Gastroesophageal sphincter (tissue), 4 donors: ENCODE measurements around the gene CDNF. TPM values are rescaled to one million over a fixed set of nuclear protein-coding genes. Genes with fewer than 3 reads are reported as not detected.

Experiments
- ATAC-seq: fragments of 150-250 bp; one replicate; pipeline ENCODE4 v1.9.1; 2016; ENCODE audit warnings: mild to moderate bottlenecking, moderate library complexity
- H3K27ac ChIP-seq, 4 donors: fragments of 200-600 bp; sonication (generic) in 3 of 4; 1 replicate in 3 of 4; 2 replicates in 1 of 4; pipeline ENCODE4 v1.5.1; 2016 to 2019
- H3K27me3 ChIP-seq: fragments of 200-600 bp; sonication (generic); one replicate; pipeline ENCODE4 v1.5.1; 2019
- H3K36me3 ChIP-seq, 2 donors: fragments of 200-600 bp; sonication (generic); one replicate each; pipeline ENCODE4 v1.5.1; 2019; ENCODE audit warnings: control low read depth in 1 of 2
- H3K4me1 ChIP-seq, 3 donors: fragments of 200-600 bp; sonication (generic); 1 replicate in 2 of 3; 2 replicates in 1 of 3; pipeline ENCODE4 v1.5.1; 2016 to 2019; ENCODE audit warnings: control low read depth in 2 of 3
- H3K4me3 ChIP-seq, 2 donors: fragments of 200-600 bp; sonication (generic); one replicate each; pipeline ENCODE4 v1.5.1; 2019; ENCODE audit warnings: mild to moderate bottlenecking in 1 of 2, moderate library complexity in 1 of 2
- H3K9me3 ChIP-seq, 3 donors: fragments of 200-600 bp; sonication (generic); one replicate each; pipeline ENCODE4 v1.5.1; 2017 to 2019; ENCODE audit warnings: control low read depth in 2 of 3
- EP300 ChIP-seq: sonication (generic); formaldehyde crosslinking; IDR thresholded peaks from one replicate; pipeline ENCODE4 v1.6.1; 2017; ENCODE audit warnings: antibody characterized with exemption, mild to moderate bottlenecking
- POLR2A ChIP-seq, 2 donors: fragments of 450-650 bp; IDR thresholded peaks; one replicate each; pipeline ENCODE4 v1.6.1; 2017; ENCODE audit warnings: antibody characterized with exemption in 2 of 2, mild to moderate bottlenecking in 2 of 2, moderate library complexity in 1 of 2
- POLR2AphosphoS5 ChIP-seq: sonication (generic); formaldehyde crosslinking; IDR thresholded peaks from one replicate; pipeline ENCODE4 v1.6.1; 2017; ENCODE audit warnings: antibody characterized with exemption
- WGBS, 2 donors: methylation state at CpG; one replicate each; pipeline ENCODE4 v1.1.5; 2018; ENCODE audit warnings: low coverage in 1 of 2; 5-methylcytosine and 5-hydroxymethylcytosine counted together
- total RNA-seq, 4 donors: library from RNA; depleted of rRNA; stranded (reverse); fragments of >200 nt; gene quantifications; one replicate each; pipeline ENCODE4 v1.1.0, GENCODE V29; 2016
- TF ChIP-seq, protein P1 (sequence below), 4 experiments: fragments of 200-600 bp in 2 of 4; fragments of 450-650 bp in 2 of 4; sonication (generic) in 1 of 4; IDR thresholded peaks; one replicate each; pipeline ENCODE4 v1.5.1; 2017 to 2019; ENCODE audit warnings: antibody characterized with exemption in 4 of 4, mild to moderate bottlenecking in 2 of 4, moderate library complexity in 2 of 4

CDNF gene
- total RNA-seq, 4 donors from 2014 or later = 0.81 to 6.7 (median 2.3) TPM; not detected in 1

DNA sequence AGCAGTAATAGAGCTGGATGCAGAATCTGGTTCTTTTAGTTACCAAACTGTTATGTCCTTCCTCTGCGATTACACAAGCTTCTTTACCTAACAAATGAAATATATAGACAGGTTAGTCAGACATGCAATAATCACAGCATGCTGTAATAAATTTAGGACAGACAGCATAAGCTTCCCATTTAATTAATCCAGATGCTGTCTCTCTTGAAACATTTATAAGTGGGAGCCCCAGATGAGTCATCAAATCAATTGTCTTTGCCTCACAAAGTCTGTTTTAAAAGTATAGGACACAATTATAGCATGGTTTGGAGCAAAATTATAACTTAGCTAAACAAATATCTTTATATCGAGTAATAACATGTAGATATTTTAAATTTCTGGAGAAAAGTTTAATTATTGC, 1.6 kb downstream of the CDNF start:
- WGBS, 2 donors = 91% methylated on average over 2 of the region's 2 CpGs
- no peak for ATAC-seq
- Histone ChIP-seq H3K4me3 (no peak overlapping the region), H3K4me1 (peaks cover 0 to 28% (median 11%) of the 10 kb centered on the region in 3 donors), H3K36me3 (peaks cover 0 to 15% of the 10 kb centered on the region in 2 donors), H3K9me3 (no peaks in the 10 kb centered on the region), H3K27ac (peak overlapping the region in 2 of 4 donors; percentile 97 to 99), H3K27me3 (no peaks in the 10 kb centered on the region)
- TF ChIP-seq POLR2A (IDR thresholded peaks at IDR 0.05) = no peak

DNA sequence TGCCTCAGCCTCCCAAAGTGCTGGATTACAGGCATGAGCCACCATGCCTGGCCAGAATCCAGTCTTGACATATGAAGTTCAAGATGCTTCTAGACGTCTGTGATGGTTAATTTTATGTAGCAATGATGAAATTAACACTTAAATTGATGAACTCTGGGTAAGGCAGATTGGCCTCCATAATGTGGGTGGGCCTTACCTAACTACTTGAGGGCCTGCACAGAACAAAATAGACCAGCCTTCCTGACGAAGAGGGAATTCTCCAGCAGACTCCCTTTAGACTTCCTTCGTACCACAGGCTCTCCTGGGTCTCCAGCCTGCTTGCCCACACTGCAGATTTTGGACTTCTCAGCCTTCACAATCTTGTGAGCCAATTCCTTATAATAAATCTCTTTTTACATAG, 4.7 kb downstream of the CDNF start:
- Histone ChIP-seq H3K9me3 (no peaks in the 10 kb centered on the region), H3K4me3 (no peak overlapping the region), H3K27me3 (no peaks in the 10 kb centered on the region), H3K36me3 (peaks cover 0 to 3% of the 10 kb centered on the region in 2 donors), H3K27ac (no peak overlapping the region), H3K4me1 (peaks cover 0 to 13% (median 5%) of the 10 kb centered on the region in 3 donors)
- TF ChIP-seq, protein P1, sequence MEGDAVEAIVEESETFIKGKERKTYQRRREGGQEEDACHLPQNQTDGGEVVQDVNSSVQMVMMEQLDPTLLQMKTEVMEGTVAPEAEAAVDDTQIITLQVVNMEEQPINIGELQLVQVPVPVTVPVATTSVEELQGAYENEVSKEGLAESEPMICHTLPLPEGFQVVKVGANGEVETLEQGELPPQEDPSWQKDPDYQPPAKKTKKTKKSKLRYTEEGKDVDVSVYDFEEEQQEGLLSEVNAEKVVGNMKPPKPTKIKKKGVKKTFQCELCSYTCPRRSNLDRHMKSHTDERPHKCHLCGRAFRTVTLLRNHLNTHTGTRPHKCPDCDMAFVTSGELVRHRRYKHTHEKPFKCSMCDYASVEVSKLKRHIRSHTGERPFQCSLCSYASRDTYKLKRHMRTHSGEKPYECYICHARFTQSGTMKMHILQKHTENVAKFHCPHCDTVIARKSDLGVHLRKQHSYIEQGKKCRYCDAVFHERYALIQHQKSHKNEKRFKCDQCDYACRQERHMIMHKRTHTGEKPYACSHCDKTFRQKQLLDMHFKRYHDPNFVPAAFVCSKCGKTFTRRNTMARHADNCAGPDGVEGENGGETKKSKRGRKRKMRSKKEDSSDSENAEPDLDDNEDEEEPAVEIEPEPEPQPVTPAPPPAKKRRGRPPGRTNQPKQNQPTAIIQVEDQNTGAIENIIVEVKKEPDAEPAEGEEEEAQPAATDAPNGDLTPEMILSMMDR (IDR thresholded peaks at IDR 0.05) = no peak
- TF ChIP-seq POLR2AphosphoS5 (no peak), EP300 (no peak), POLR2A (IDR thresholded peaks at IDR 0.05) (no peak)
- no peak for ATAC-seq
- WGBS, 2 donors = 73 to 79% methylated on average over 2 to 3 of the region's 3 CpGs

DNA sequence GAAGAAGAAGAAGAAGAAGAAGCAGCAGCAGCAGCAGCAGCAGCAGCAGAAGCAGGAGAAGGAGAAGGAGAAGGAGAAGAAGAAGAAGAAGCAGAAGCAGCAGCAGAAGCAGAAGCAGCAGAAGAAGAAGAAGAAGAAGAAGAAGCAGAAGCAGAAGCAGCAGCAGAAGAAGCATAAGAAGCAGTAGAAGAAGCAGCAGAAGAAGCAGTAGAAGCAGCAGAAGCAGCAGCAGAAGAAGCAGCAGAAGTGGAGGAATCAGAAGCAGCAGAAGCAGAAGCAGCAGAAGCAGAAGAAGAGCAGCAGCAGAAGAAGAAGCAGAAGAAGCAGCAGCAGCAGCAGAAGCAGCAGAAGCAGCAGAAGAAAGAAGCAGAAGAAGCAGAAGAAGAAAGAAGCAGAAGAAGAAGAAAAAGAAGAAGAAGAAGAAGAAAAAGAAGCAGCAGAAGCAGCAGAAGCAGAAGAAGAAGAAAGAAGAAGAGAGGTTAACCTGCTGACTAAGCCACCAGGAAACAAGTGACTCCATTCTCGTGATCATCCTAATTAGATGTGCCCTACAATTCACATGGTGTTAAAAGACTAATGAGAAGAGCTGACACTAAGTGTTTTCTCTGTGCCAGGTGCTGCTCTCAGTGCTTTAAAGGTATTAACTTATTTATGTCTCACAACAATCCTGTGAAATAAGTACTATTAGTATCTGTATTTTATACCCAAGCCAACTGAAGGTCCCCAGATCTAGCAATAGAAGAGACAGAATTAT, 11.6 kb downstream of the CDNF start:
- Histone ChIP-seq H3K4me1 (no peaks in the 10 kb centered on the region), H3K4me3 (no peak overlapping the region), H3K36me3 (no peaks in the 10 kb centered on the region), H3K9me3 (no peaks in the 10 kb centered on the region), H3K27ac (no peak overlapping the region), H3K27me3 (no peaks in the 10 kb centered on the region)
- TF ChIP-seq, protein P1 (IDR thresholded peaks at IDR 0.05) = no peak
- no peak for TF ChIP-seq POLR2AphosphoS5
- no peak for TF ChIP-seq EP300
- TF ChIP-seq POLR2A (IDR thresholded peaks at IDR 0.05) = no peak
- no peak for ATAC-seq
- 63 to 83% methylated on average over 1 of the region's 1 CpG for WGBS, 2 donors

DNA sequence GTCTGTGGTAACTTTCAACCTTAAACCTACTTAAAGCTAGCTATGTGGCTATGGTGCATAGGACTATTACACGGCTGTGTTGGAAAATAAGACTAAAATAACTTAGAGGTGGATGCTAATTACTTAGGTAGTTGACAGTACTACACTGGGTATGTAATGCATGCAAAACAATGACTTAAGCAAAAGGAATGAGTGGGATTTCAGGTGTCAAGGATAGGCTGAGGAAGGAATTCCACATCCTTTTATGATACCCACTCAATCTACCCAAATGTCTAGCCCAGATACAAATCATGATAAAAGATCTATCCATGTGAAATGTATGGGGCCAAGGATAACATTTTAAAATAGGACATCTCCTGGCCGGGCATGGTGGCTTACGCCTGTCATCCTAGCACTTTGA, 13.9 kb downstream of the CDNF start:
- Histone ChIP-seq H3K27me3 (no peaks in the 10 kb centered on the region), H3K4me3 (no peak overlapping the region), H3K27ac (no peak overlapping the region), H3K9me3 (no peaks in the 10 kb centered on the region), H3K4me1 (no peaks in the 10 kb centered on the region), H3K36me3 (no peaks in the 10 kb centered on the region)
- TF ChIP-seq EP300 (no peak), POLR2AphosphoS5 (no peak), POLR2A (IDR thresholded peaks at IDR 0.05) (no peak)
- TF ChIP-seq, protein P1 (IDR thresholded peaks at IDR 0.05) = no peak
- 73 to 78% methylated on average over 3 of the region's 3 CpGs for WGBS, 2 donors
- no peak for ATAC-seq

DNA sequence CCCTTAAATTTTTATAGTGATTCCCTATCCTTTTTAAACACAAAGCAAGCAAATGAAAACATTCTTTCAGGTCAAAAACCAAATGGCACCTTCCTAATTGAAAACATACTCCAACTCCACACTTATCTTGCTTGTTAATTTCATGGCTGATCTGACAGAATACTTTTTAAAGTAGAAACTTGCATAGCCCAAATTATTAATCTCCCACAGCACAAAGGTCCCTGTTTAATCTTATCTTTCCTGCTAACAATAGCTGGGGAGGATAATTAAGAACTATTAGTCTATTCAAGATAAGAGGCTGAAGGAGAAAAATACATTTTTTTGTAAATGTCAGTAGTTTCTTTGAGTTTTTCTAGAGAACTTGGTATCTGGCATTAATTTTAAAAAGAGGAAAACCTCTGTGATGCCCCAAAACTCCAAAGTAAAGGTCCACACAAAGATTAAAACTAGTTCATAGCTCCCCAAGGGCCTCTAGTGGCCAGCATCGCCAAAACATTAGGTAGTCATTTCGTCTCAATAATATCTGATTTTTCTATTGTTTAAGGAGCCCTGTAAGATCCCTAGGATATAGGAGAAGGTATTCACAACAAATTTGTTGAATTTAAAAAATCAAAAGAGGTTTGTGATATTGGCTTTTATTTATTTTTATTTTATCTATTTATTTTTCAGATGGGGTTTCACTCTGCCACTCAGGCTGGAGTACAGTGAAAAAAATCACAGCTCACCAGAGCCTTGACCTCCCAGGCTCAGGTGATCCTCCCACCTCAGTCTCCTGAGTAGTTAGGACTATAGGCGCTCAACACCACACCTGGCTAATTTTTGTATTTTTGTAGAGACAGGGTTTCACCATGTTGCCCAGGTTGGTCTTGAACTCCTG, 14.7 kb downstream of the CDNF start:
- Histone ChIP-seq H3K27me3 (no peaks in the 10 kb centered on the region), H3K27ac (no peak overlapping the region), H3K4me3 (no peak overlapping the region), H3K4me1 (no peaks in the 10 kb centered on the region), H3K36me3 (no peaks in the 10 kb centered on the region), H3K9me3 (no peaks in the 10 kb centered on the region)
- 28 to 36% methylated on average over 3 of the region's 3 CpGs for WGBS, 2 donors
- TF ChIP-seq POLR2A (IDR thresholded peaks at IDR 0.05) = no peak
- TF ChIP-seq, protein P1 (IDR thresholded peaks at IDR 0.05) = peak; percentile 24 to 51 (median 48)
- ATAC-seq = no peak
